IMR-90 (cell line): ENCODE results near the gene MED23. TPM values are rescaled to one million over a fixed set of nuclear protein-coding genes. Genes with fewer than 3 reads are reported as not detected.

ENCODE experiments used
- ATAC-seq: fragments of 200-7000 bp; cut with Tn5 transposase; 2 replicates; pipeline ENCODE4 v1.9.1; 2020; ENCODE audit warnings: low read depth, mild to moderate bottlenecking, moderate library complexity
- BruUV-seq: library from RNA; stranded (reverse); fragments of 400-500 nt; replicated peaks from 2 replicates; lab custom pipeline; 2021; lab: Mats Ljungman, UMichigan
- CTCF ChIA-PET: fragments of 300-600 bp; formaldehyde crosslinking; extraction: SDS; loops from one replicate; lab custom pipeline; 2021; ENCODE audit warnings: antibody characterized with exemption; lab: Yijun Ruan, JAX
- POLR2A ChIA-PET: fragments of 300-600 bp; sonication (Branson Sonifier 250); formaldehyde crosslinking; loops from one replicate; lab custom pipeline; 2022; ENCODE audit warnings: antibody characterized with exemption; ENCODE audit not compliant: unreplicated experiment; lab: Charles Lee
- DNase-seq: peaks from one replicate; pipeline ENCODE4 v3.0.0; 2013
- H2AFZ ChIP-seq: replicated peaks from 2 replicates; pipeline ENCODE3; 2013; ENCODE audit warnings: low read length, mild to moderate bottlenecking; ENCODE audit not compliant: poor library complexity
- H2AK5ac ChIP-seq: 2 replicates; pipeline ENCODE4 v1.6.1; 2013; ENCODE audit warnings: low read depth, low read length, inconsistent platforms
- H2AK9ac ChIP-seq: replicated peaks from 2 replicates; pipeline ENCODE3; 2013; ENCODE audit warnings: mild to moderate bottlenecking, low read depth, low read length, moderate library complexity; ENCODE audit not compliant: poor library complexity
- H2BK120ac ChIP-seq: 2 replicates; pipeline ENCODE4 v1.6.1; 2013; ENCODE audit warnings: low read depth, low read length, inconsistent platforms
- H2BK15ac ChIP-seq: 3 replicates; pipeline ENCODE4 v1.6.1; 2013; ENCODE audit warnings: low read depth, low read length, inconsistent platforms
- H2BK20ac ChIP-seq: 2 replicates; pipeline ENCODE4 v1.6.1; 2013; ENCODE audit warnings: low read depth, mild to moderate bottlenecking, inconsistent platforms, low read length, moderate library complexity
- H2BK5ac ChIP-seq: 2 replicates; pipeline ENCODE4 v1.6.1; 2013; ENCODE audit warnings: mild to moderate bottlenecking, low read depth, low read length, inconsistent platforms; ENCODE audit not compliant: poor library complexity, severe bottlenecking
- H3K14ac ChIP-seq: replicated peaks from 2 replicates; pipeline ENCODE4 v1.6.1; 2013; ENCODE audit warnings: low read depth, low read length, inconsistent platforms
- H3K18ac ChIP-seq: 2 replicates; pipeline ENCODE4 v1.6.1; 2013; ENCODE audit warnings: low read depth, low read length, control low read depth
- H3K23ac ChIP-seq: 2 replicates; pipeline ENCODE4 v1.6.1; 2013; ENCODE audit warnings: low read depth, low read length, inconsistent platforms
- H3K27ac ChIP-seq: 2 replicates; pipeline ENCODE4 v1.5.1; 2013; ENCODE audit warnings: mild to moderate bottlenecking, control low read depth, low read length; ENCODE audit not compliant: insufficient read depth
- H3K27me3 ChIP-seq: 2 replicates; pipeline ENCODE4 v1.6.1; 2013; ENCODE audit warnings: low read length; ENCODE audit not compliant: control insufficient read depth, insufficient read depth
- H3K36me3 ChIP-seq: 2 replicates; pipeline ENCODE4 v1.6.1; 2013; ENCODE audit warnings: low read length, mixed read lengths; ENCODE audit not compliant: control insufficient read depth, insufficient read depth
- H3K4ac ChIP-seq: 2 replicates; pipeline ENCODE4 v1.6.1; 2013; ENCODE audit warnings: low read depth, low read length, inconsistent platforms
- H3K4me1 ChIP-seq: 2 replicates; pipeline ENCODE4 v1.6.1; 2013; ENCODE audit warnings: low read length, mixed read lengths; ENCODE audit not compliant: control insufficient read depth, insufficient read depth
- H3K4me2 ChIP-seq: 2 replicates; pipeline ENCODE4 v1.6.1; 2013; ENCODE audit warnings: low read depth, mild to moderate bottlenecking, control low read depth, low read length, moderate library complexity
- H3K4me3 ChIP-seq: 2 replicates; pipeline ENCODE4 v1.5.1; 2013; ENCODE audit warnings: low read depth, mild to moderate bottlenecking, control low read depth, low read length, moderate library complexity; ENCODE audit not compliant: insufficient read depth
- H3K56ac ChIP-seq: 2 replicates; pipeline ENCODE4 v1.6.1; 2013; ENCODE audit warnings: low read length, inconsistent platforms; ENCODE audit not compliant: insufficient read depth; ENCODE audit errors: extremely low read depth
- H3K79me1 ChIP-seq, 2 experiments: 2 replicates each; pipeline ENCODE4 v1.6.1; 2013; ENCODE audit warnings: low read length in 2 of 2, inconsistent platforms in 1 of 2, low read depth in 1 of 2
- H3K9ac ChIP-seq: 2 replicates; pipeline ENCODE4 v1.6.1; 2013; ENCODE audit warnings: low read depth, low read length, control low read depth
- H3K9me1 ChIP-seq: 2 replicates; pipeline ENCODE4 v1.6.1; 2013; ENCODE audit warnings: low read length, inconsistent platforms; ENCODE audit not compliant: insufficient read depth
- H3K9me3 ChIP-seq: 2 replicates; pipeline ENCODE4 v1.6.1; 2013; ENCODE audit warnings: low read length; ENCODE audit not compliant: control insufficient read depth, insufficient read depth
- H4K20me1 ChIP-seq: 2 replicates; pipeline ENCODE4 v1.6.1; 2013; ENCODE audit warnings: low read length, inconsistent platforms; ENCODE audit not compliant: insufficient read depth
- H4K5ac ChIP-seq: 2 replicates; pipeline ENCODE4 v1.6.1; 2013; ENCODE audit warnings: mild to moderate bottlenecking, low read depth, low read length, control low read depth
- H4K8ac ChIP-seq, 2 experiments: 2 replicates each; pipeline ENCODE4 v1.6.1; 2013; ENCODE audit warnings: low read depth in 2 of 2, low read length in 2 of 2, control low read depth in 1 of 2, inconsistent platforms in 1 of 2
- H4K91ac ChIP-seq: 2 replicates; pipeline ENCODE4 v1.6.1; 2013; ENCODE audit warnings: low read depth, low read length, inconsistent platforms; ENCODE audit not compliant: insufficient read depth
- CEBPB ChIP-seq: IDR thresholded peaks from 2 replicates; pipeline ENCODE4 v1.6.1; 2012; ENCODE audit warnings: low read depth, low read length, improper control_type of control experiment
- CHD1 ChIP-seq: IDR thresholded peaks from 2 replicates; pipeline ENCODE4 v1.6.1; 2012; ENCODE audit warnings: low read depth, low read length, improper control_type of control experiment
- MAFK ChIP-seq: IDR thresholded peaks from 2 replicates; pipeline ENCODE4 v1.6.1; 2012; ENCODE audit warnings: low read depth, low read length, improper control_type of control experiment
- NFE2L2 ChIP-seq: fragments of 150-350 bp; IDR thresholded peaks from 2 replicates; pipeline ENCODE4 v1.6.1; 2016; ENCODE audit warnings: low read depth, mild to moderate bottlenecking, low read length
- RAD21 ChIP-seq: IDR thresholded peaks from 2 replicates; pipeline ENCODE4 v1.6.1; 2012; ENCODE audit warnings: low read length, improper control_type of control experiment
- RFX5 ChIP-seq: IDR thresholded peaks from 2 replicates; pipeline ENCODE4 v1.8.0; 2012; ENCODE audit warnings: low read depth, mild to moderate bottlenecking, low read length, moderate library complexity
- WGBS, 2 experiments: methylation state at CpG; one replicate each; pipeline versions ENCODE4 v1.1.5 to v1.1.7; 2013; ENCODE audit warnings: missing lambda C conversion rate in 2 of 2; ENCODE audit not compliant: insufficient read length in 1 of 2; ENCODE audit errors: extremely low coverage in 2 of 2; 5-methylcytosine and 5-hydroxymethylcytosine counted together
- dilution Hi-C: fragments of 300-500 bp; cut with HindIII; formaldehyde crosslinking; loops from one replicate; pipeline ENCODE4 v1.14.3; 2018; ENCODE audit warnings: low sequenced_read_pairs; ENCODE audit not compliant: unreplicated experiment
- in situ Hi-C: fragments of 300-500 bp; cut with MboI; formaldehyde crosslinking; loops from 3 replicates; pipeline ENCODE4 v1.14.3; 2019; ENCODE audit warnings: low sequenced_read_pairs, inconsistent platforms, mixed read lengths
- intact Hi-C: fragments of 100-400 bp; cut with micrococcal nuclease; formaldehyde crosslinking; loops from 2 replicates; pipeline ENCODE4 v1.10.0; 2022
- polyA plus RNA-seq, 3 experiments: library from polyadenylated mRNA; depleted of rRNA; stranded (reverse); fragments of >200 nt; gene quantifications; 2 replicates each; pipeline ENCODE4 v1.2.3, GENCODE V29; 2012; ENCODE audit warnings: low replicate concordance in 1 of 3
- total RNA-seq: library from RNA; depleted of rRNA; stranded (reverse); fragments of >200 nt; gene quantifications from 2 replicates; pipeline ENCODE4 v1.2.3, GENCODE V29; 2012

The MED23 gene
- total and polyA plus RNA-seq, 2 of the 4 experiments (the other 2 are of a cell fraction), result 16.0 to 40.7 TPM

DNA sequence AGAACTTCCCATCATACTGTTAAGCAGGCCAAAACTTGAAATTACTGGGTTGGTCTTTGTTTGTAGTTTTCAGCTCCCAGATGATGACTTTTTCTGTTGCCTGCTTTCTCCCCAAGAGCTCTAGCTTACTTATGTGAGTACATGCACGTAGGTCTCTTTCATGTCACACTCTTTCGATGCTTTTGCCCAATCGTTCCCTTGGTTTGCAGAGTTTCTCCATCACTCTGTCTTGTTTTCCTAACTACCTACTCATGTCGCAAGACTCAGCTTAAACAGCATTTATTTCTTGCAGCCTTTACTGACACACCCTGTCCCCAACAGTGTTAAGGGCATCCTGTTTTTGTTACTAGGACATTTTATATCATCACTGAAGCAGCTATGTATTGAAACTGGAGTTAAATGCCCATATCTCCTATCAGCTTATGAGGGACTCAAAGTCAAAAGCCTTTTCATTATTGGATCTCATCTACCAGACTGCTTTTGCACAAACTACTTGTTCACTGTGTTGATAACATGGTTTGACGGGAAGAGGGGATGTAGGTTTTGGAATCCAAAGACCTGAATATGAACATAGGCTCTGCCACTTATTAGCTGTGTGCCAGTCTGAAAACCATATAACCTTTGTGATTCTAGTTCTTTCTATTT is 52.1 kb downstream of the MED23 start:
- 95% methylated on average over 3 of the region's 5 CpGs; no CpG with 5 or more reads in 1 of the 2 experiments for WGBS, 2 experiments
- no TSS peak for BruUV-seq
- Histone ChIP-seq H3K18ac (no peak overlapping the region), H3K4me2 (no peak overlapping the region), H3K56ac (no peak overlapping the region), H3K9ac (no peak overlapping the region), H2AK9ac (no peak overlapping the region), H3K23ac (no peak overlapping the region), H3K4ac (no peak overlapping the region), H3K9me3 (no peaks in the 10 kb centered on the region), H3K27me3 (no peaks in the 10 kb centered on the region), H2AK5ac (no peak overlapping the region), H3K4me3 (no peak overlapping the region), H2BK20ac (no peak overlapping the region), H4K8ac (no peak overlapping the region), H4K20me1 (no peaks in the 10 kb centered on the region), H3K9me1 (no peaks in the 10 kb centered on the region; the same call in 1 of the 2 replicates), H3K4me1 (no peaks in the 10 kb centered on the region), H2BK120ac (no peak overlapping the region), H2BK5ac (no peak overlapping the region), H3K36me3 (peaks cover 5% of the 10 kb centered on the region; the same call in 1 of the 2 replicates), H3K14ac (no peak overlapping the region), H2BK15ac (no peak overlapping the region), H4K5ac (no peak overlapping the region), H2AFZ (no peak overlapping the region), H3K27ac (no peak overlapping the region), H4K91ac (no peak overlapping the region), H3K79me1 (no peaks in the 10 kb centered on the region)
- POLR2A ChIA-PET, result no interaction called here
- TF ChIP-seq MAFK, result no peak
- no peak for TF ChIP-seq NFE2L2
- TF ChIP-seq RAD21, result no peak
- TF ChIP-seq CHD1, result no peak
- peak; percentile 43; the same call in 1 of the 2 replicates for TF ChIP-seq CEBPB
- TF ChIP-seq RFX5, result no peak
- ATAC-seq (no peak), DNase-seq (no peak)
- intact Hi-C loops, result no loop called here
- in situ Hi-C loops, result no loop called here
- CTCF ChIA-PET, result interaction anchor here (0.6 kb wide), 1 partner anchor 57 kb away, joined by 7 read pairs; no protein-coding TSS in a partner anchor
- dilution Hi-C loops, result no loop called here
